Activated naive CD4-positive, alpha-beta T cell treated with anti-CD3 and anti-CD28 coated beads, Interleukin-2, amount 50 U/mL, for 24 hours (primary cell): ENCODE measurements around the gene DNASE1L3.
"Not testable (repeated sequence)": the region's sequence is repeated elsewhere in the genome, so short reads cannot be mapped to it uniquely, and the experiment has no call there.

ENCODE experiments used
- H3K27ac Mint-ChIP-seq: one replicate; pipeline ENCODE4 v1.8.0; 2021; ENCODE audit warnings: mild to moderate bottlenecking, mixed read lengths
- H3K27me3 Mint-ChIP-seq: one replicate; pipeline ENCODE4 v1.8.0; 2021; ENCODE audit warnings: mixed read lengths
- H3K36me3 Mint-ChIP-seq: one replicate; pipeline ENCODE4 v1.8.0; 2021; ENCODE audit warnings: mixed read lengths
- H3K4me1 Mint-ChIP-seq: one replicate; pipeline ENCODE4 v1.8.0; 2021; ENCODE audit warnings: mixed read lengths
- H3K4me3 Mint-ChIP-seq: one replicate; pipeline ENCODE4 v1.8.0; 2021; ENCODE audit warnings: mild to moderate bottlenecking, mixed read lengths
- H3K9me3 Mint-ChIP-seq: one replicate; pipeline ENCODE4 v1.8.0; 2021; ENCODE audit warnings: mixed read lengths

The DNASE1L3 gene

GRCh38 chr3:58216496-58217195 lies 5.9 kb upstream of the DNASE1L3 start:
- Mint-ChIP-seq H3K27ac (no peak overlapping the region), H3K27me3 (peaks cover 1% of the 10 kb centered on the region), H3K36me3 (no peaks in the 10 kb centered on the region), H3K9me3 (no peaks in the 10 kb centered on the region), H3K4me1 (peaks cover 19% of the 10 kb centered on the region), H3K4me3 (no peak overlapping the region)

- Mint-ChIP-seq H3K27ac (no peak overlapping the region), H3K27me3 (peaks cover 1% of the 10 kb centered on the region), H3K4me3 (no peak overlapping the region), H3K36me3 (no peaks in the 10 kb centered on the region), H3K4me1 (peaks cover 19% of the 10 kb centered on the region), H3K9me3 (no peaks in the 10 kb centered on the region)
These were observed 4.7 kb upstream of the DNASE1L3 start for GRCh38 chr3:58215317-58216025.

GRCh38 chr3:58214484-58215316 lies 3.9 kb upstream of the DNASE1L3 start:
- Mint-ChIP-seq H3K4me3 (no peak overlapping the region), H3K36me3 (no peaks in the 10 kb centered on the region), H3K4me1 (peaks cover 19% of the 10 kb centered on the region), H3K27ac (peak overlapping the region; percentile 19), H3K9me3 (no peaks in the 10 kb centered on the region), H3K27me3 (peaks cover 3% of the 10 kb centered on the region)

GRCh38 chr3:58209933-58210332 lies 839 bp downstream of the DNASE1L3 start:
- H3K9me3 Mint-ChIP-seq = no peaks in the 10 kb centered on the region
- no peak overlapping the region for H3K4me3 Mint-ChIP-seq
- peaks cover 1% of the 10 kb centered on the region for H3K27me3 Mint-ChIP-seq
- H3K27ac Mint-ChIP-seq = no peak overlapping the region
- peaks cover 8% of the 10 kb centered on the region for H3K4me1 Mint-ChIP-seq
- H3K36me3 Mint-ChIP-seq = no peaks in the 10 kb centered on the region

DNA sequence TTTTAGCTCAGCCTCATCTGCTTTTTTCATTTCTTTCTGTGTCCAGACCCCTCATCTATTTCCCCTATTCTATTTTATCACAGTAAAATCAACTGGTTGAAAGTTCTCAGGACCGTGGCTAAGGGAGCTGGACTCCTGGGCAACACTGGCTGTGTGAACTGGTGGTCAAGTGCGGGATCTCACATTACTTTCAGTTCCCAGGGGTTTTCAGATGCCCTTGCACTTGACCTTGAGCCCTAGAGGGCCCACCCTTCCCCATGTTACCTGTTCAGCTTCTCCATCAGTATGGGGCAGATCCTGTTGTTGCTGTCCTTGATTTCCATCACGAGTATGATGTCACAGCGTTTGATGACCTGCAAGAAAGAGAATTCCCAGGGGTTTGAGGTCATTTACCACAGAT lies 2.8 kb downstream of the DNASE1L3 start:
- H3K9me3 Mint-ChIP-seq = no peaks in the 10 kb centered on the region
- no peak overlapping the region for H3K4me3 Mint-ChIP-seq
- no peaks in the 10 kb centered on the region for H3K4me1 Mint-ChIP-seq
- H3K27ac Mint-ChIP-seq = no peak overlapping the region
- H3K36me3 Mint-ChIP-seq = no peaks in the 10 kb centered on the region
- H3K27me3 Mint-ChIP-seq = peaks cover 4% of the 10 kb centered on the region

GRCh38 chr3:58206406-58207011 lies 4.3 kb downstream of the DNASE1L3 start:
- Mint-ChIP-seq H3K9me3 (peaks cover 4% of the 10 kb centered on the region), H3K27ac (no peak overlapping the region), H3K36me3 (no peaks in the 10 kb centered on the region), H3K27me3 (peaks cover 5% of the 10 kb centered on the region), H3K4me3 (no peak overlapping the region), H3K4me1 (peaks cover under 1% of the 10 kb centered on the region)

- Mint-ChIP-seq H3K36me3 (no peaks in the 10 kb centered on the region), H3K4me1 (peaks cover 5% of the 10 kb centered on the region), H3K27ac (no peak overlapping the region), H3K9me3 (peaks cover 4% of the 10 kb centered on the region), H3K4me3 (no peak overlapping the region), H3K27me3 (peaks cover 5% of the 10 kb centered on the region)
These were observed 4.8 kb downstream of the DNASE1L3 start for GRCh38 chr3:58205981-58206380.

DNA sequence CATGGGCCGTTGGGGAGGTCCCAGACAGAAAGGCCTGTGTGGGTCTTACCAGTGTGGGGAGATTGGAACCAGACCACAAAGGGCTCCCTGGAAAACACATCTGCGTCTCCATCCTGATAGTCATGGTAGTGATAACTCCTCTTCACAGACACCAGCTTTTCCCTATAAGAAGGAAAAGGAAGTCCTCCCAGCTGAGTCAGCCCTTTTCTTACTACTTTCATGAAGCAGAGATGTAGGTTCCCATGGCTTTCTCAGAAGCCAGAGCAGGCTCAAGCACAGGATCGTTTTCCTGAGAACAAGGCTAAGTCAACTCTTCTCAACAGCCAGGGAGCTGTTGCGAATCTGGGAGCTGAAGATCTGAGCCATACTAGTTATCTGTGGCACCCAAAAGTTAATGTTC lies 6.1 kb downstream of the DNASE1L3 start:
- H3K4me3 Mint-ChIP-seq = no peak overlapping the region
- no peaks in the 10 kb centered on the region for H3K36me3 Mint-ChIP-seq
- H3K27me3 Mint-ChIP-seq = peaks cover 3% of the 10 kb centered on the region
- H3K9me3 Mint-ChIP-seq = peaks cover 4% of the 10 kb centered on the region
- H3K27ac Mint-ChIP-seq = no peak overlapping the region
- H3K4me1 Mint-ChIP-seq = peaks cover 5% of the 10 kb centered on the region

DNA sequence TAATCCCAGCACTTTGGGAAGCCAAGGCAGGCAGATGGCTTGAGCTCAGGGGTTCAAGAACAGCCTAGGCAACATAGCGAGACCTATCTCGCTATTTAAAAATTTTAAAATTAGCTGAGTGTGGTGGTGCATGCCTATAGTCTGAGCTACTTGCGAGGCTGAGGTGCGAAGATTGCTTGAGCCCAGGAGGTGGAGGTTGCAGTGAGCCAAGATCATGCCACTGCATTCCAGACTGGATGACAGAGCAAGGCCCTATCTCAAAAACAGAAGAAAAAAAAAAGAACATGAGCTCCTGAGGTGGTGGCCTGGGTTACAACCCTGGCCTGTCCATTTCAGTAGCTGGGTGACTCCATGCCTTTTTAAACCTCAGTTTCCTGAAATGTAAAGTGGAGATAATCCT lies 7.2 kb downstream of the DNASE1L3 start:
- Mint-ChIP-seq H3K27me3 (peaks cover 3% of the 10 kb centered on the region), H3K9me3 (peaks cover 4% of the 10 kb centered on the region), H3K27ac (no peak overlapping the region), H3K36me3 (no peaks in the 10 kb centered on the region), H3K4me3 (no peak overlapping the region), H3K4me1 (peaks cover 5% of the 10 kb centered on the region)

DNA sequence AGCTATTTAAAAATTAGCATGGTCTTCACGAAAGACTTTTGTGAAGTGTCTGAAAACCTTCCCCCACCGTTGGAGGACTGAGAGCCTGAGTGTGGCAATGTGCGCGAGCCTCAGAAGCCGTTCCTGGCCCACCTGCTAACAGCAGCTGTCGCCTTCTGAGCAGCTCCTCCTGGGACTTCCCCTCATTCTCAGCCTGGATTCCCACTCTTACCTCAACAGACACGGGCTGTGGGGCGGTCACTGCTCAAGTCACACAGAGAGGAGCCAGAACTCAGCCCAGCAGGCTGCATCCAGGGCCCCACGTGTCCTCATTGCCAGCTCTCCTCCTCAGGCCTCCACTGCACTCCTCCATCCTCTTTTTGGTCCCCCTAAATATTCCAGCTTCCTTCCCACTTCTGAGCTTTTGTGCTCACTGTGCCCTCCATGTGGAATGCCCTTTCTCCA lies 7.8 kb downstream of the DNASE1L3 start:
- Mint-ChIP-seq H3K27ac (no peak overlapping the region), H3K36me3 (no peaks in the 10 kb centered on the region), H3K9me3 (peaks cover 4% of the 10 kb centered on the region), H3K4me1 (peaks cover 5% of the 10 kb centered on the region), H3K27me3 (peaks cover 3% of the 10 kb centered on the region), H3K4me3 (no peak overlapping the region)

GRCh38 chr3:58201451-58201850 lies 9.3 kb downstream of the DNASE1L3 start:
- not testable (repeated sequence) for H3K27ac Mint-ChIP-seq, H3K36me3 Mint-ChIP-seq, H3K9me3 Mint-ChIP-seq, H3K27me3 Mint-ChIP-seq, H3K4me3 Mint-ChIP-seq, H3K4me1 Mint-ChIP-seq

DNA sequence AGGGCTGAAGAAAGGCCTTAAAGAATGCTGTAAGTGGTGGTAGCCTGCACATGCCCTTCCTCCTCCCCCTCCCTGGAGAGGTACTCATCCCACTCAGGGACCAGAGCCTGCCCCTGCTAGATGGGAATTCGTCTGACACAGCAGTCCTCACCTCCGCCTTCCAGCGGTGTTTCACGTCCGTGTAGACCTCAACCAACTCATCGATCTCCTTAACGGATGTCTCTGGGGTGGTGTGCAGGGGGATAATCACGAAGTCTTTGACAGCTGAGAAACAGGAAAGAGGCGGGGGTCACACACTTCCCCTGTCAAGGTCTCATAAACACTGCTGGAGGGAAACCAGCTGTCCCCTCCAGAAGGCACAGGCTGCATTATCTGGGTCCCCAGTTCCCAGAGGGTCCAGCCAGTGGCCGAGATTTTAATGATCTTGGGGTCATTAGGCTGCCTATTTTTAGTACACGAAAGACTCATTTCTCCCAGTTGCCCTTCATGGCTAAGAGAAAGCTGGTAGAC lies 9.9 kb downstream of the DNASE1L3 start:
- no peak overlapping the region for H3K4me3 Mint-ChIP-seq
- no peak overlapping the region for H3K27ac Mint-ChIP-seq
- peaks cover 5% of the 10 kb centered on the region for H3K4me1 Mint-ChIP-seq
- H3K36me3 Mint-ChIP-seq = no peaks in the 10 kb centered on the region
- peaks cover 3% of the 10 kb centered on the region for H3K27me3 Mint-ChIP-seq
- H3K9me3 Mint-ChIP-seq = peaks cover 4% of the 10 kb centered on the region

DNA sequence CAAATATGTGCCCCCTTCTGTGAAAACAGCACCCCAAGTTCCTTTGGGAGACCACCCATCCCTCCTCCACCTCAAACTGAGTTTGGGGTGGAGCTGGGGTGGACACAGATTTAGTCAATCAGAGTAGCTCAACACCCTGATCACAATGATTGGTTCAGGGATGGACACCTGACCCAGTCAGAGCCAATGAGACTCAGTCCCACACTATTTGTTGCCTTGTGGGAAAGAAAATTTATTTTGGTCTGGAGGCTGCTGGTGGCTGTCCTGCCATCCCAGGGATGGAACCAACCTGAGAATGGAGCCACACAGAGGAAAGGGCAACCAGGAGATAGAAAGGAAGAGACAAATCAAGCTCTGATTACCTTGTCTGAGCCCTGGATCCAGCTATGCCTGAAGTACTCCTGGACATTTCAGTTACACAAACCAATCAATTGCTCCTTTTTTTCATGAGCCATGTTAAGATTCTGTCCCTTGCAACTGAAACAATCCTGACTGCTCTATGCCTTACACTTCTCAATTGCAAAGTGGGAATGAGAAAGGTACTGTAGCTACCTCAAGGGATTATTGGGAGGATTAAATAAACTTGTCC lies 10.6 kb downstream of the DNASE1L3 start:
- no peak overlapping the region for H3K27ac Mint-ChIP-seq
- H3K36me3 Mint-ChIP-seq = no peaks in the 10 kb centered on the region
- H3K9me3 Mint-ChIP-seq = peaks cover 4% of the 10 kb centered on the region
- H3K4me1 Mint-ChIP-seq = peaks cover 5% of the 10 kb centered on the region
- peaks cover 3% of the 10 kb centered on the region for H3K27me3 Mint-ChIP-seq
- no peak overlapping the region for H3K4me3 Mint-ChIP-seq

- no peak overlapping the region for H3K4me3 Mint-ChIP-seq
- peaks cover 5% of the 10 kb centered on the region for H3K4me1 Mint-ChIP-seq
- H3K36me3 Mint-ChIP-seq = no peaks in the 10 kb centered on the region
- H3K27ac Mint-ChIP-seq = no peak overlapping the region
- peaks cover 3% of the 10 kb centered on the region for H3K27me3 Mint-ChIP-seq
- peaks cover 4% of the 10 kb centered on the region for H3K9me3 Mint-ChIP-seq
These were observed 12.0 kb downstream of the DNASE1L3 start for GRCh38 chr3:58198804-58199203.

DNA sequence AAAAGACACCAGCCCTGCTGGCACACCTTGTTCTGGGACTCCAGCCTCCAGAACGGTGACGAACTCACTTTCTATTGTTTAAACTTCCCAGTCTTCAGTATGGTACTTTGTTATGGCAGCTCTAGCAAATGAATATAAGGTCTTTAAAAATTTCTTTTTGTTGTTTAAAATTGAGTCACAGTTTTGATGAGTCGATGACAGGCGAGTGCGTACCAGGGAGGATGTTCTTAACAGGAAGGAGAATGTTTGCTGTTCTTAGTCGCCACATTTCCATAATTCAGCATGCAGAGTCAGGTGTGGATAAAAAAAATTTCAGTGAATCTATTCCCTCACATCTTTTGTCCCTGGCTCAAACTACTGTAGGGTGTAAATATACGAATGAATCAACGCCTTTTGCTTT lies 12.4 kb downstream of the DNASE1L3 start:
- H3K4me1 Mint-ChIP-seq = peaks cover 5% of the 10 kb centered on the region
- H3K4me3 Mint-ChIP-seq = no peak overlapping the region
- peaks cover 3% of the 10 kb centered on the region for H3K27me3 Mint-ChIP-seq
- H3K9me3 Mint-ChIP-seq = peaks cover 4% of the 10 kb centered on the region
- no peak overlapping the region for H3K27ac Mint-ChIP-seq
- no peaks in the 10 kb centered on the region for H3K36me3 Mint-ChIP-seq
